GM20000 (cell line): ENCODE results near the gene KCNIP1.

Experiments
- DNase-seq: peaks from one replicate; pipeline ENCODE4 v3.0.0; 2012; ENCODE audit warnings: low spot score
- CTCF ChIP-seq: IDR thresholded peaks from 2 replicates; pipeline ENCODE4 v1.5.1; 2012; ENCODE audit warnings: mild to moderate bottlenecking, control low read depth; ENCODE audit errors: extremely low read depth, missing control alignments

KCNIP1 gene

GRCh38 chr5:170553218-170553617 lies 49.4 kb downstream of the KCNIP1 start:
- DNase-seq: no peak
- no peak for TF ChIP-seq CTCF

- TF ChIP-seq CTCF: no peak
- DNase-seq: no peak
These were observed 50.9 kb downstream of the KCNIP1 start for GRCh38 chr5:170554521-170555267.

- DNase-seq: no peak
- TF ChIP-seq CTCF: no peak
These were observed 53.5 kb downstream of the KCNIP1 start for GRCh38 chr5:170557314-170557713.

GRCh38 chr5:170559296-170559695 lies 55.5 kb downstream of the KCNIP1 start:
- TF ChIP-seq CTCF: no peak
- no peak for DNase-seq

- DNase-seq: no peak
- TF ChIP-seq CTCF: no peak
These were observed 57.1 kb downstream of the KCNIP1 start for GRCh38 chr5:170560938-170561337.

GRCh38 chr5:170562166-170562874 lies 58.5 kb downstream of the KCNIP1 start:
- no peak for DNase-seq
- no peak for TF ChIP-seq CTCF

GRCh38 chr5:170562875-170563228 lies 59.0 kb downstream of the KCNIP1 start:
- no peak for TF ChIP-seq CTCF
- DNase-seq: no peak
